GM21619 (cell line): ENCODE results near the gene GPD2.

Experiments
- ATAC-seq: cut with Tn5 transposase; IDR thresholded peaks from one replicate; pipeline ENCODE4 v1.9.1; 2021; ENCODE audit not compliant: unreplicated experiment

Gene GPD2

GRCh38 chr2:156435718-156436496, at the start of gene GPD2:
Gene GPD2, plus strand, starts transcription at chr2:156436379. Its CDS starts 39,727 bp downstream, at chr2:156476106.
- ATAC-seq = peak; percentile 43

DNA sequence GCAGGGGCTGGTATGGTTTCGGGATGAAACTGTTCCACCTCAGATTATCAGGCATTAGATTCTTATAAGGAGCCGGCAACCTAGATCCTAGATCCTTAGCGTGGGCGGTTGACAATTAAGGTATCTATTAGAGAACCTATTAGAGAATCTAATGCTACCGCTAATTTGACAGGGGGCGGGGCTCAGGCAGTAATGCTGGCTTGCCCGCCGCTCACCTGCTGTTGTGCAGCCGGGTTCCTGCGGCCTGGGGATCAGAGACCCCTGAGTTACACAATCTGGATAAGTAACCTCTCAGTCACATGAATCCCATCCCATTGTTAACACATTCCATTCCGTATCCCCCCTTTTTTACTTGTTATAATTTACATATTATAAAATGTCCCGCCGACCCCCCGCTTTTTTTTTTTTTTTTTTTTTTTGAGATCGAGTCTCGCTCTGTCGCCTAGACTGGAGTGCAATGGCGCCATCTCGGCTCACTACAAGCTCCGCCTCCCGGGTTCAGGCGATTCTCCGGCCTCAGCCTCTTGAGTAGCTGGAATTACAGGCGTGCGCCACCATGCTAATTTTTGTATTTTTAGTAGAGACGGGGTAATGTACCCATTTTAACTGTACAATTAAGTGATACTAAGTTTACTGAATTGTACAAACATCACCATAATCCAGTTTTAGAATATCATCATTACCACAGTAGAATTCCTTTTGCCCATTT, 42.0 kb upstream of the GPD2 start:
- no peak for ATAC-seq

DNA sequence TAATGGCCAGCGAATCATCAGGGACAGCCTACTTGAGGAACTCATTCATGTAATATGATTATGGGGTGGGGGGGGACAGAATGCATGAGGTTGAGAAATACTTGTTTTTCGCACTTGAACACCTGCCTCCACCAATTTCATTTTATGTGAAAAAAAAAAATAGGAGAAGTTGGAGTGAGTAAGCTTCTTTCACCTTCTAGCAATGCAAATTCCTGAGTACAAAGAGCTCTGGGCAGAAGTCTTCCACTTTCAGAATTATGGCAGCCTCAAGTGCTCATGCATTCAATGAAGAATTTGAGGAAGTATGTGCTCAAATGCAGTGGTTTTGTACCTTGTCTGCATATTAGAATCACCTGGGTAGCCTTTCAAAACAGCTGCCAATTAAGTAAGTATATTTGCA, 40.1 kb upstream of the GPD2 start:
- ATAC-seq = peak; percentile 37

GRCh38 chr2:156397229-156397628, 39.0 kb upstream of the GPD2 start:
- no peak for ATAC-seq

DNA sequence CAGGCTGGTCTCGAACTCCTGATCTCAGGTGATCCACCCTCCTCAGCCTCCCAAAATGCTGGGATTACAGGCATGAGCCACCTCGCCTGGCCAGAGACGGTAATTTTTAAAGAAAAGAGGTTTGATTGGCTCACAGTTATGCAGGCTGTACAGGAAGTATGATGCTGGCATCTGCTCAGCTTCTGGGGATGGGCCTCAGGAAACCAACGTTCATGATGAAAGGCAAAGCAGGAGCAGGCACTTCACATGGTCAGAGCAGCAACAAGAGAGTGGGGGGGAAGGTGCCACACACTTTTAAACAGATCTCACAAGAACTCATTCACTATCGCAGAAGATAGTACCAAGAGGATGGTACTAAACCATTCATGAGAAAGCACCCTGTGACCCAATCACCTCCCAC, 38.0 kb upstream of the GPD2 start:
- ATAC-seq = no peak

DNA sequence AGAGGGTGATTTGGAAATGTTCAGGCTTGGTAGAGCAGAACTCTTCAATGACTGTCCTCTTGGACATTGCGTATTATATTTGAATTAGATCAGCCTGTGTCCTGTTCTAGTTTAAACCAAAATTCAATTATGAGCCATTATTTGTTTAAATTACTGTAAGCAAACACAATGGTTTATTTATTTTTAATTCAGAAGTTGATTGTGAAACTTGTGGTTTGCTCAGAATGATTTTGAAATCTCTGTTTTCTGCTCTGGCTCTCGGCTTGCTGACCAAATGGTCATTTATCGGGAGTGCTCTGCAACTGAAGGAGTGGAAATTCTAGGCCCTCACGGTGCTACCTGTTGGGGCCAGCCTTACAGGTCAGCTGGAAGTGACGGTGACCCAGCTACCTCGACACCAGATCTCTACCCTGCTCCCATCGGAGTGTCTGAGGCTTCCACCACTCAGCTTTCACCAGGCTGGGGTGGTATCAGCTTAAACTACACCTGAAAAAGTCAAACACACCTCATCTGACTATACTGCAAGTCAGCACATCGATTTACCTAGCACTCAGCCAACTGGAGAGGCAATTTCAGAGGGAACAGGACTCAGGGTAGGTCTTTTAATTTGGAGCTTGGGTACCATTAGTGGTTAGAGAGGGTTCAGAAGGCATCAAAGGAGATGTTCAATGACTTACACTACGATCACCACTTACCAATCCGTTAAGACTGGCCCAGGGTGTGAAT, 36.8 kb upstream of the GPD2 start:
- no peak for ATAC-seq

DNA sequence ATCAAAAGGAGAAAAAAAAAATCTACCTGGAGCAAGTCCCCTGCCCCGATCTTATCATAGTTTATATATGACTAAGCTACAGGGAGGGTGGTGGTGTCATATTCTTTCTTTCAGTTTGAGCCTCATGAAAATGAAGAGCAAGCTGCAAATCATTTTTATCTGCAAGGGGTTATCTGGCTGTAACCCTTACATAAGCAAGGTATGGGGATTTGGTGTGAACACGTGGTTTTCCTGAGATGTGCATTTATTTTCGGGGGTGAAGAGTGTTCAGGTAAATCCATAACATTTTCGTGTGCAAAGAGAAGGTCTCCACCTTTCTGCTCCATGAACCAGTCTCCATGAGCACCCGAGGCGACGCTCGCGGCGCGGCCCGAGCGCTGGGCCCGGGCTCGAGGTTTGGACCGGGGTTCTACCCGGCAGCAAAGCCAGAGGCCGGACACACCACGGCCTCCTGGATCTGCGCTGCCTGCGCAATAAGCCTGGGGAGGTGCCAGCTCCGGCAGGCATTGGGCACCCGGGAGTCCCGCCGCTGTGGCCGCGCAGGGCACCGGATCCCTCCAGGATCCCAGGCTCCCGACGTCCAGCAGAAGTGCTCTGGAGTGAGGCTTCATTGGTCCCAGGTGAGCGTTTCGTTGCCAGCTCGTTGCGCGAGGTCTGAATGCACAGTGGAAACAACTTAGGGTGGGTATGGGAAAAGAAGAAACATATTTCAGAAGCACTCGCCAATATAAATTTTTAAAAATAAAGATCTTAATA, 36.1 kb upstream of the GPD2 start:
- ATAC-seq = peak; percentile 32

DNA sequence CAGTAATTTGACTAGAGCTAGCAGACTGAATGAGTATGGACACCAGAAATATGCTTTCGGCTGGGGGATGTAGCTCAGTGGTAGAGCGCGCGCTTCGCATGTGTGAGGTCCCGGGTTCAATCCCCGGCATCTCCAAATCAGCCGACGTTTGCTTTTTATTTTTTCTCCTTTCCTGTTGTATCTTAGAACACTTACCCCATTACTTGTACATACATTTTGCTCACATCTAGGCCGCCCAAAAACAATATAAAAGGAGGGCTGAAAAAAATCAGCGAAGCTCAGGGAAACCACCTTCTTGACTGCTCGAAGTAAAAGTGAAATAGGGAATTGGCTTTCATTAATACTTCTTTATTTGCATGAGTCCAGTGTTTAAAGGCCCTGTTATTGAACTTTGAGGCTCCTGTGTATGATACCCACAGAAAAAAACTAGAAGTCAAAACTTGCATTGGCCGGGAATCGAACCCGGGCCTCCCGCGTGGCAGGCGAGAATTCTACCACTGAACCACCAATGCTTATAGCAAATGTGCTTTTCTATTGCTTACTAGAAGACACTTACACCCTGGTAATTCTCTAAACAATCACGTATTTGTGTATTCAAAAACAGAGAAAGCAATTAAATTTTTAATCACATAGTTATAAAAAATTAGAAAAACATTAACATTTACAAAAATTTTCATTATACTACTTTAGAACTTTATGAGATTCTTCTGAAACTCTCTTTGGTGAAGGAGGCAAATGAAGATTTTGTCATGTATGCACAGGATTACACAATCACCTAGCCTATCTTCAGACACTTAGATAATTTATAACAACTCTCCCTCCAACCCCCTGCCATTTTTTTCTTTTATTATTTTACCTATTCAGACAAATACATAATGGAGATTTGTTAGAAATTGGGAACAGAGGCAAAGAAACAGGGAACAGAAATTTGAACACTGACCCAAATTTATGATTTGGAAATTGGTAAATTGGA, 35.2 kb upstream of the GPD2 start:
- peak; percentile 56 for ATAC-seq

GRCh38 chr2:156401861-156402260, 34.3 kb upstream of the GPD2 start:
- no peak for ATAC-seq

GRCh38 chr2:156405586-156405985, 30.6 kb upstream of the GPD2 start:
- ATAC-seq = no peak

GRCh38 chr2:156411835-156412234, 24.3 kb upstream of the GPD2 start:
- ATAC-seq = no peak

DNA sequence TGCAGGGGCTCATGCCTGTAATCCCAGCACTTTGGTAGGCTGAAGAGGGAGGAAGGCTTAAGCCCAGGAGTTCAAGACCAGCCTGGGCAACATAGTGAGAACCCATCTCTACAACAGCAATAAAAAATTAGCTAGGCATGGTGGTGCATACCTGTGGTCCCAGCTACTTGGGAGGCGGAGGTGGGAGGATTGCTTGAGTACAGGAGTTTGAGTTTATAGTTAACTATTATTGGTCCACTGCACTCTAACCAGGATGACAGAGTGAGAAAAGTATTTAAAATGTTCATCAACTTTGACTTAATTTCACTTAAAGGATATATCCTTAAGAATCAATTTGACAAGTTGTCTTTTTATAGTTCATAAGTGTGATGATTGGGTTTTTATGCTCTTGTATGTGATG, 14.3 kb upstream of the GPD2 start:
- no peak for ATAC-seq

GRCh38 chr2:156423674-156424282, 12.4 kb upstream of the GPD2 start:
- no peak for ATAC-seq

DNA sequence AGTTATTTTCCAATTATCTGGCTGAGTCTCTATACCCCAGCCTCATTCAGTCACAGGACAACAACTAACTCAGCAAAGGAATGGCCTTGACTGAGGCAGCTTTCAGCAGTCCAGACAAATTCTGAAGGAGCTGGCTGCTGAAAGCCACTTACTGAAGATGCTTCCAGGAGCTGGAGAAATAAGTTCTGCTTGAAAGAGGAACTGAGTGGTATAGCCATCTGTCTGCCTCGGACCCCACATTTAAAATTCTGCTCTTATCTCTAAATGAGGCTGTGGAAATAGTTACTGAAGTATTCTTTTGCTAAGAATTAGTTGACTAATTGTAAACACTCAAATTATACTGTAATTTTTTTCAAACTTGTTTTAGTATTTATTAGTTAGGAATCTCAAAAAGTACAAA, 9.1 kb upstream of the GPD2 start:
- no peak for ATAC-seq

DNA sequence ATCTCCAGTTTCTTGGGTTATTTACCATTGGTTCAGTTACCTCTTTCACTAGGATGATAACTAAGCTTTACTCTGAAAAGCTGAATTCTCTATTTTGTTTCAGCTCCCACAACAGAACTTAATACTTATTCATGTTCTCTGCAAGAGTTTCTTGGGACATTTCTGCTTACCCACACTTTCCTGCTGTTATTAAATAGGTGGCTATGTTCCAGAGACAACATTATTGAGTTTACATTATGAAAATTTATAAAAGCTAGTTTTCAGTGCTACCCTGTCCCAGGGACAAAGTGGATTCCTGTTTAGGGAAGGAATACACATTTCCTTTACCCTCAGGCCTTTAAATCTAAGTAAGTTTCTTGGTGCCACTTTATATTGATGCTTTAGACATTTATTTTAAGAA, 7.0 kb upstream of the GPD2 start:
- no peak for ATAC-seq

- peak; percentile 14 for ATAC-seq
Measured at GRCh38 chr2:156430236-156430979, 5.8 kb upstream of the GPD2 start.

DNA sequence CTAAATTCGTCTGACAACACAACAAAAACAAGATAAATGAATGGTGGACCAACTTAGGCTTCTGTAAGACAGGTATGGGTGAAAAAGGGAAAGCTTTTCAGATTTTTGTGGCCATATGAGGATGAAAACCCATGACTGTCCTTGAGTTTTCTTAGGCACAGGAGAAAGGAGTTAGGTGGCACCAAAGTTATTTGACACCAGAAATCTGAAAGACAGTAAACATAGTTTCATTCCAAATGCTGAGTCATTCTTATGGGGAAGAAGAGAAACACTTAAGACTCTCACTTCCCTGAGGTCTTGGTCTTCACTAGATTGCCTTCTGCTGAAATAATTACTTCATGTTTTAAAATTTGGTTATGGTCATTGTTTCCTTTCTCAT, 5.2 kb upstream of the GPD2 start:
- ATAC-seq = peak; percentile 67

GRCh38 chr2:156434461-156435291, 1.5 kb upstream of the GPD2 start:
- no peak for ATAC-seq
